Skeletal muscle cell (primary cell): ENCODE data around the gene IGFLR1.
A peak's percentile ranks its signal among the peaks of the same experiment; 100 is the strongest.
"Not testable (repeated sequence)": the region's sequence is repeated elsewhere in the genome, so short reads cannot be mapped to it uniquely, and the experiment has no call there.

Experiments used
- DNase-seq: peaks from one replicate; pipeline ENCODE4 v3.0.0-alpha.2; 2010; ENCODE audit warnings: low read depth
- H3K4me3 ChIP-seq: 2 replicates; pipeline ENCODE4 v1.5.1; 2011; ENCODE audit warnings: low read depth, mild to moderate bottlenecking, control low read depth, low read length, moderate library complexity

The IGFLR1 gene

GRCh38 chr19:35714601-35715354 lies 27.5 kb downstream of the IGFLR1 start:
- DNase-seq, result no peak
- no peak overlapping the region for H3K4me3 ChIP-seq

GRCh38 chr19:35713904-35714495 lies 28.3 kb downstream of the IGFLR1 start:
- DNase-seq, result no peak
- H3K4me3 ChIP-seq, result no peak overlapping the region

DNA sequence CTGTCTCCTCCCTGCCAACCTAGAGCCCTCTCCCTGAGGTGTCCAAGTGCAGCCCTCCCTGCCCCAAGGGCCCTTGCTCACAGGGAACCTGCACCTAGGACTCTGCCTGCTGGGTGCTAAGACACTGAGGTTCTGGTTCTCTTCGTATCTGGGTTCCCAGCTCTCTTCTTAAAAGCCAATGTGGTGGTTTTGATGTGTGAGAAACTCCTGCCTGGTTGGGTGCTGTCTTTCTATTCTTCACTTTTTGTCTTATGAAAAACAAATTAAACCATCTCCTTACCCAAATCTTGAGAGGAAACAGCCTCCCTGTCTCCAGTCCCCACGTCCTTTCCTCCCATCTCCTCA lies 28.8 kb downstream of the IGFLR1 start:
- H3K4me3 ChIP-seq, result no peak overlapping the region
- no peak for DNase-seq

GRCh38 chr19:35712567-35713505 lies 29.4 kb downstream of the IGFLR1 start:
- no peak overlapping the region for H3K4me3 ChIP-seq
- no peak for DNase-seq

- no peak for DNase-seq
- no peak overlapping the region for H3K4me3 ChIP-seq
Observed at GRCh38 chr19:35710784-35711723, 31.2 kb downstream of the IGFLR1 start.

DNA sequence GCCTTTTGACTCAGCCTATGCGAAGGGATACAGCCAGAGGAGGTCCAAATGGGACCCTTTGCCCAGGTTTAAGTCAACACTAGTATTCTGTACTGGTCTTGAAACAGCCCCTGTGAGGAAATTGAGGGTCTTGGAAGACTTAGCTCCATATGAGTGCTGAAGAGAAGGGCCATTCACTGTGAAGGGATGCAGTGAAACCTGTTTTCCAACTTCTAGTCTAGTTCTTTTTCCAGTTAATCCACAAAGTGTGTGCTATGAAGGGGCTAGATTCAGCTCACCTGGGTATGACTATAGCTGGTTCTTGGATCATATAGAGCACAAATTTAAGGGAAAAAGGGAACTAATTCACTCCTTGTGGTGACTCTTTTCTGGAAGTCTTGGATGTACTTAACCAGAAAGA lies 33.9 kb downstream of the IGFLR1 start:
- H3K4me3 ChIP-seq, result no peak overlapping the region
- DNase-seq, result no peak

DNA sequence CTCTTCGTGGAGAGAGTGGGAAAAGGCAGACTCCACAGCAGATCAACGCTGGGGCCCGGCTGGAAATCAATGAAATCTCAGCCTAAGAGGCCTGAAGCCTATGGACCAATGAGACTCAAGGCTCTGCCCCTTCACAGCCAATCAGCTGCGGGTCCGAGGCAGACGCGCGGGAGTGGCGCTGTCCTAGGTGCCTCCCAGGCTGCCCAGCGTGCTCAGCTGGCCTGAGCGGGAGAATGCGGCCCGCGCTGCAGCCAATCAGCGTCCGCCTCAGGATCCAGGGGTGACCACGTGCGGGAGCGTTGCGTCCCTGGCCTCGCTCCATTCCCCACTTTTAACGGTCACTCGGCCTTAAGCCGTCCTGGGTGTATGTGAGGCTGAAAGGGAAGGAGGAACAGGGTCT lies 38.0 kb downstream of the IGFLR1 start, which contains the start of gene ZBTB32:
Gene ZBTB32, plus strand, starts transcription at position 341 of the 400 bp plus-strand sequence. CDS start 10,069 bp downstream, outside the sequence.
- no peak within 1 kb of the TSS for H3K4me3 ChIP-seq
- no peak for DNase-seq

GRCh38 chr19:35703343-35703742 lies 38.9 kb downstream of the IGFLR1 start:
- H3K4me3 ChIP-seq, result no peak overlapping the region
- no peak for DNase-seq

DNA sequence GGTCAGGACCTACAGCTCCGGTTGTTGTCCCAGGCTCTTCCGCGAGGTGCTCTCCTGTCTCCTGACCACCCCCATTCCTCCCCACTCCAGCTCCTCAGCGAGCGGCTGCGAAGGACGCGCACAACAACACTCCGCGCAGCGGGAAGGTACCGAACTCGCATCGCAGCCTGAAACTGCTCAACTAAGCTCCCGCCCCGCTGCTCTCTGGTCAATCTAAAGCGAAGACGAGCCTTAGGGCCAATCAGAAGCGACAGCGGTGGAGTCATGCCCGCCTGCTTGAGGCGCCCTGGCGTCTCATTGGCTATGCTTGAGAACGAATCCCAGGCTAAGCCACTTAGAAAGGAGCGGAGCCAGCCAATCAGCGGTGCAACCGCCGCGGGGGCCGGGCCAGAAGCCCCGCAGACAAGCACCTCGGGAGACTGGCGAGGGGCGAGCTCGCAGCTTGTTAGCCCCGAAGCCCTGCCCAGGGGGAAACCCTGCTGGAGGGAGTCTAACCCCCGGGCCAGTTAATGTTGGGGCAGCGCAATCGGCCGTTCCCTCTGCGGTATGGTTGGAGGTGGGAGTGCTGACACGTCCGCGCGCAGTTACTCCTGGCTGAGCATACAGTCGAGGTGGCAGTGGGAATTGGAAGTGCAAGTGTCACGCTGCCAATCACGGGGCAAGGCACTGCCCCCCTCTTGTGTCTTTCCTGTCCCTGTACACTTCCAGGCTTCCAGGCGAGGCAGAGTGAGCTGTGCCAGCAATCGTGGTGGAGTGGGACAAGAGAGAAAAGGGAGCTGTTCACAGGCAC lies 39.8 kb downstream of the IGFLR1 start:
- DNase-seq, result peak; percentile 91
- peak overlapping the region; percentile 69 for H3K4me3 ChIP-seq

DNA sequence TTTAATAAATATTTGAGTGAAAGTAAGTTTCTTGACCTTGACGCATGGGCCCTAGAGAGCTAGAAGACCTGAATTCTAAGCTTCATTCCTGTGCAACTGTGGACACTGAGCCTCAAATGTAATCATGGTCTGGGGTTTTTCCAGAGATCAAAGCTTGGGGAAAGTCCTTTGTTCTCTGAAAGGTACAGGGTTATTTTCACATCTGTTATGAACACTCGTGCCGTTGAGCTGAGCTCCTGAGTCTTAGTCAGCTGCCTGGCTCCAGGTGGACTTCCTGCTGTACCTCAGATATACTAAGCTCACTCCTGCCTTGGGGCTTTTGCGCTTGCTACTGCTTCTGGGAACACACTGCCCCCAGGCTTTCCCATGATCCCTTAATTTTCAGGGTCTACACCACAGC lies 45.4 kb downstream of the IGFLR1 start:
- H3K4me3 ChIP-seq, result no peak overlapping the region
- DNase-seq, result no peak

DNA sequence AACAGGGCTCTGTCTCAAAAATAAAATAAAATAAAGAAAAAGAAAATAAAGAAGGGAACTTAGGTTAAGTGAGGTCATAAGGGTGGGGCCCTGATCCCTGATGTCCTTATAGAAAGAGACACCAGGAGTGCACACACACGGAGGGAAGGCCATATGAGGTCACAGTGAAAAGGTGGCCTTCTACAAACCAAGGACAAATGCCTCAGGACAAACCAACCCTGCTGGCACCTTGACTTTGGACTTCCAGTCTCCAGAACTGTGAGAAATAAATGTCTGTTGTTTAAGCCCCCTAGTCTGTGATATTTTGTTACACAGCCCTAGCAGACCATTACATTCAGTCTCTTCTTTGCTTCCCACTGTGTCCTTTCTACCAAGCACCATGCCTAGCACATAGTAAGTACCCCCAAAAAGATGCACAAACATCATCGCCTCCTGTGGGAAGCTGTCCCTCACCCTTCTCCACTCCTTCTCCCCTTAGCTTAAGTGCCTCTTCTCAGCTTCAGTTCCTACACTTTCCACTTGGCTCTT lies 46.3 kb downstream of the IGFLR1 start:
- no peak for DNase-seq
- no peak overlapping the region for H3K4me3 ChIP-seq

- no peak for DNase-seq
- no peak overlapping the region for H3K4me3 ChIP-seq
Observed at GRCh38 chr19:35693835-35694599, 48.2 kb downstream of the IGFLR1 start.

- DNase-seq, result no peak
- H3K4me3 ChIP-seq, result no peak overlapping the region
Observed at GRCh38 chr19:35693422-35693821, 48.8 kb downstream of the IGFLR1 start.

- no peak for DNase-seq
- H3K4me3 ChIP-seq, result no peak overlapping the region
Observed at GRCh38 chr19:35692010-35692409, 50.2 kb downstream of the IGFLR1 start.

DNA sequence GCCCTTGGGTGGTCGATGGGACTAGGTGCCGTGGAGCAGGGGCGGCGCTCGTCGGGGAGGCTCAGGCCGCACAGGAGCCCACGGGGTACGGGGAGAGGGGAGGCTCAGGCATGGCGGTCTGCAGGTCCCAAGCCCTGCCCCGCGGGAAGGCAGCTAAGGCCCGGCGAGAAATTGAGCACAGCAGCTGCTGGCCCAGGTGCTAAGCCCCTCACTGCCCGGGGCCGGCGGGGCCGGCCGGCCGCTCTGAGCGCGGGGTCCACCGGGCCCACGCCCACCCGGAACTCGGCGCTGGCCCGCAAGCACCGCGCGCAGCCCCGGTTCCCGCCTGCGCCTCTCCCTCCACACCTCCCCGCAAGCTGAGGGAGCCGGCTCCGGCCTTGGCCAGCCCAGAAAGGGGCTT lies 51.1 kb downstream of the IGFLR1 start:
- not testable (repeated sequence) for H3K4me3 ChIP-seq, DNase-seq

DNA sequence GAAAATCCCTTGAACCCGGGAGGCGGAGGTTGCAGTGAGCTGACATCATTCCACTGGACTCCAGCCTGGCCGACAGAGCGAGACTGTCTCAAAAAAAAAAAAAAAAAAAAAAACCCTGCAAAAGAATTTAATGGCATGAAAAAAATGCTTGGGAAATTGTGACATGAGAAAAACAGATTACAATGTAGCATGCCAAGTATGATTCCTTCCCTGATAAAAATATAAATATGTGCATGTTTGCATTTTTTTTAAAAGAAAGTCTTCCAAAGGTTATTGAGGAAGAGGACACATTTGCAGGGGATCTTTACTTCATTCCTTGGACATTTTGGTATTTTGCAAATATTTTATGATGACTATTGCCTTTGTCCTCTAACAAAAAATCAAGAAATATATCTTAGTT lies 52.4 kb downstream of the IGFLR1 start:
- no peak overlapping the region for H3K4me3 ChIP-seq
- DNase-seq, result no peak
